ENCODE measurements around the gene HACD1. TPM values are rescaled to one million over a fixed set of nuclear protein-coding genes. Genes with fewer than 3 reads are reported as not detected.

HACD1 gene
- total RNA-seq, 1 donor from 2014 or later: 17.3 TPM

- DNase-seq (ENCODE audit: low read depth): no peak
- no peak overlapping the region for H3K4me3 ChIP-seq (ENCODE audit: low read depth, low read length)
- TF ChIP-seq CTCF (conservative IDR thresholded peaks at IDR 0.05; ENCODE audit: low read depth, low read length): no peak
Measured at GRCh38 chr10:17586821-17587234, 30.3 kb downstream of the HACD1 start.

GRCh38 chr10:17585016-17585415 is 32.2 kb downstream of the HACD1 start:
- TF ChIP-seq CTCF (conservative IDR thresholded peaks at IDR 0.05; ENCODE audit: low read depth, low read length): no peak
- H3K4me3 ChIP-seq (ENCODE audit: low read depth, low read length): no peak overlapping the region
- no peak for DNase-seq (ENCODE audit: low read depth)

- DNase-seq (ENCODE audit: low read depth): no peak
Measured at GRCh38 chr10:17580885-17581284, 36.3 kb downstream of the HACD1 start.

GRCh38 chr10:17578603-17579002 is 38.6 kb downstream of the HACD1 start:
- no peak for TF ChIP-seq CTCF (conservative IDR thresholded peaks at IDR 0.05; ENCODE audit: low read depth, low read length)
- H3K4me3 ChIP-seq (ENCODE audit: low read depth, low read length): no peak overlapping the region
- no peak for DNase-seq (ENCODE audit: low read depth)

More at GRCh38 chr10:17580885-17581284, 36.3 kb downstream of the HACD1 start:
- no peak for TF ChIP-seq CTCF (conservative IDR thresholded peaks at IDR 0.05; ENCODE audit: low read depth, low read length)
- no peak overlapping the region for H3K4me3 ChIP-seq (ENCODE audit: low read depth, low read length)

- no peak overlapping the region for H3K4me3 ChIP-seq (ENCODE audit: low read depth, low read length)
- no peak for DNase-seq (ENCODE audit: low read depth)
- no peak for TF ChIP-seq CTCF (conservative IDR thresholded peaks at IDR 0.05; ENCODE audit: low read depth, low read length)
Measured at GRCh38 chr10:17576768-17577167, 40.4 kb downstream of the HACD1 start.

GRCh38 chr10:17564911-17565310 is 52.3 kb downstream of the HACD1 start:
- no peak for DNase-seq (ENCODE audit: low read depth)
- no peak overlapping the region for H3K4me3 ChIP-seq (ENCODE audit: low read depth, low read length)
- no peak for TF ChIP-seq CTCF (conservative IDR thresholded peaks at IDR 0.05; ENCODE audit: low read depth, low read length)

- TF ChIP-seq CTCF (conservative IDR thresholded peaks at IDR 0.05; ENCODE audit: low read depth, low read length): no peak
- H3K4me3 ChIP-seq (ENCODE audit: low read depth, low read length): no peak overlapping the region
- DNase-seq (ENCODE audit: low read depth): no peak
Measured at GRCh38 chr10:17563452-17563851, 53.7 kb downstream of the HACD1 start.

Data from epithelial cell of proximal tubule (primary cell).